Measurements from ENCODE around the gene CCDC61. TPM values are rescaled to one million over a fixed set of nuclear protein-coding genes. Genes with fewer than 3 reads are reported as not detected.

Gene CCDC61
- total RNA-seq, 4 donors from 2014 or later = 7.4 to 16.5 (median 10.8) TPM

DNA sequence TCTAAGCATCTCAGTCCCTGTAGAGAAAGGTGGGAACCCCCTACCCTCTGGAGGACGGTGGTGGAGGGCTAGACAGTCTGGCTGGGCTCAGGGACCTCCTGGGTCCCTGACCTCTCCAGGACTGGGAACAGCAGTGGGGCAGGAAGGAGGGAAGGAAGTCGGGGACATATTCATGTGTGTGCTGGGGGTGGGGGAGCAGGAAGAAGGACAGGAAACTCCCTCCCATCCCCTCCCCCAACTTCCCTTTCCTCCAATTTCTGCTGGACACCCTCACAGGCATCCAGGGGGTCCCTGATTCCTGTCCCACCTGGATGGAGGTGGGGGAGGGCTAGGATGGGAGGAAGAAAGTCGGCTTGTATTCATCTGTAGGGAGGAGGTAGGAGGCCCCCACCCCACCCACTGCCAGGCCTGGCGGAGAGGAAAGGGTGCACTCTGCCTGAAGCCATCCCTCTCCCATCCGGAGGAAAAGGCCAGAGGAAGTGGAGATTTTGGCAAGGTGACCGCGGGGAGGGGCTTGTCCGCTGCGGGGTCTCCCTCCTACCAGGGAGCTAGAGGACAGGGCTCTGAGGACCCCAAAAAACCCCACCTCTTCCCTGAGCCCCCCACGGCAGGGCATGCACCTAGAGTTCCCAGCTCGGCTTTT lies 23.9 kb upstream of the CCDC61 start:
- Histone ChIP-seq H3K4me3 (no peak overlapping the region), H3K9me3 (peaks cover 0 to 5% (median 0%) of the 10 kb centered on the region in 4 donors), H3K4me1 (peaks cover 0 to 6% (median 0%) of the 10 kb centered on the region in 4 donors), H3K27ac (peak overlapping the region in 1 of 4 donors; percentile 39), H3K36me3 (no peaks in the 10 kb centered on the region), H3K27me3 (peaks cover 0 to 31% of the 10 kb centered on the region in 2 donors)
- DNase-seq = no peak
- TF ChIP-seq, protein P1, sequence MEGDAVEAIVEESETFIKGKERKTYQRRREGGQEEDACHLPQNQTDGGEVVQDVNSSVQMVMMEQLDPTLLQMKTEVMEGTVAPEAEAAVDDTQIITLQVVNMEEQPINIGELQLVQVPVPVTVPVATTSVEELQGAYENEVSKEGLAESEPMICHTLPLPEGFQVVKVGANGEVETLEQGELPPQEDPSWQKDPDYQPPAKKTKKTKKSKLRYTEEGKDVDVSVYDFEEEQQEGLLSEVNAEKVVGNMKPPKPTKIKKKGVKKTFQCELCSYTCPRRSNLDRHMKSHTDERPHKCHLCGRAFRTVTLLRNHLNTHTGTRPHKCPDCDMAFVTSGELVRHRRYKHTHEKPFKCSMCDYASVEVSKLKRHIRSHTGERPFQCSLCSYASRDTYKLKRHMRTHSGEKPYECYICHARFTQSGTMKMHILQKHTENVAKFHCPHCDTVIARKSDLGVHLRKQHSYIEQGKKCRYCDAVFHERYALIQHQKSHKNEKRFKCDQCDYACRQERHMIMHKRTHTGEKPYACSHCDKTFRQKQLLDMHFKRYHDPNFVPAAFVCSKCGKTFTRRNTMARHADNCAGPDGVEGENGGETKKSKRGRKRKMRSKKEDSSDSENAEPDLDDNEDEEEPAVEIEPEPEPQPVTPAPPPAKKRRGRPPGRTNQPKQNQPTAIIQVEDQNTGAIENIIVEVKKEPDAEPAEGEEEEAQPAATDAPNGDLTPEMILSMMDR (IDR thresholded peaks at IDR 0.05) = no peak
- TF ChIP-seq POLR2A (IDR thresholded peaks at IDR 0.05) = no peak

DNA sequence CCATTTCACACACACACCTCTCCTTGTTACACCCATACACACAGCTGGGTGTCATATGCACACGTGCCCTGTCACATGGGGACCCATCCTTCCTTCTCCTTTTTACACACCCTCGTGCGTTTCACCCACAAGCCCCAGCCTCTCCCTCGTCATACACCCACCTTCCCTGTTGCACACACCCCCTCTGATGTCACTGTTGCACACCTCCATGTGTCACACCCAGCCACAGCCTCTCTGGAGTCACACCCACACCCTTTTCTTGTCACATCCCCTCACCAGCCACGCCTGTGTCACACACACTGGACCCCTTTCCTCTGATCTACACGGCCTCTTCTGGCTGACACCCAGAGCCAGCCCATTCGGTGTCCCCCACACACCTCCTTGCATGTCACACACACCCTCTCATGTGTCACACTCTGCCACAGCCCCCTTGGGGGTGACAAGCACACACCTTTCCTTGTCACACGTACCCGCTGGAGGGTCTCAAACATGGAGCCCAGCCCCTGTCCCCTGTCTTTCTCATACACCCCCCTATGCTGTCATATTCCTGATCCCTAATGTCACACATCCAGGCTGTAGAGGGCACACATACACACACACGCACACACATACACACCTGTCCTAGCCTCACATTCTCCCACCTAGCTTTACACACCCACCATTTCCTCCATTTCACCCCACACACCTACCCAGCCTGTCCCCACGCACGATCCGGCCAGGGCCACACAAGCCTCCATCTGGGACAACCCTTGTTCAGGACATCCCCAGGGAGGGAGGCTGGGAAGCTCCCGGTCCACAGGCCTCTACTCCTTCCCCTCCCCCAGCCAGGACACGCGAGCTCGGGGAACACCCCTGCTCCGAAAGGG lies 23.0 kb upstream of the CCDC61 start:
- DNase-seq = no peak
- peak overlapping the region in 2 of 4 donors; percentile 36 to 43 for H3K4me3 ChIP-seq
- H3K4me1 ChIP-seq = peaks cover 0 to 6% (median 0%) of the 10 kb centered on the region in 4 donors
- H3K36me3 ChIP-seq = no peaks in the 10 kb centered on the region
- peaks cover 0 to 31% of the 10 kb centered on the region in 2 donors for H3K27me3 ChIP-seq
- TF ChIP-seq, protein P1 (IDR thresholded peaks at IDR 0.05) = no peak
- no peak for TF ChIP-seq POLR2A (IDR thresholded peaks at IDR 0.05)
- peaks cover 0 to 5% (median 0%) of the 10 kb centered on the region in 4 donors for H3K9me3 ChIP-seq
- H3K27ac ChIP-seq = peak overlapping the region in 2 of 4 donors; percentile 18 to 39

DNA sequence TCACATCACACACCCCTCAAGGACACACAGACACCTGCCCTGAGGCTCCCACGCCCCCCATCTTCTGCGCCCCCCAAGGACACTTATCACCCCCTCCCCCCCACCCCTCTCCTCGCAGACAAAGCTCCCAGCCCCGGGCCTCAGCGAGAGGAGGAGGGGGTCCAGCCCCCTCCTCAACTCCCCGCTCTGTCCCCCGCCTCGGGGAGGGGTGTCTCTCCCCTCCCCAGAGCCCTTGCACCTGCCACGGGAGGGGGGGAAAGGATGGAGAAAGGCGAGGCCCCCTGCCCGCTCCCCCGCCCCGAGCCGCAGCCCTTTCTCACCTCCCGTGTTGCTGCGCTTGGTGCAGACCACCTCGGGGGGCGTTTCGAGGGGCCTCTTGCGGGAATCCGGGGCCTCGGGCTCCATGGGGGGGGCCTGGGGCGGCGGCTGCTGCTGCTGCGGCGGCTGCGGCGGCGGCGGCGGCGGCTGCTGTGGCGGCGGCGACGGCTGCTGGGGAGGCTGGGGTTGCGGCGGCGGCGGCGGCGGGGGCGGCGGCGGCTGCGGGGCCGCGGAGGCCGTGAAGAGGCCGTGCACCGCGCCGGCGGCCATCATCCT lies 22.2 kb upstream of the CCDC61 start:
- Histone ChIP-seq H3K9me3 (peaks cover 0 to 5% (median 0%) of the 10 kb centered on the region in 4 donors), H3K36me3 (no peaks in the 10 kb centered on the region), H3K4me3 (peak overlapping the region in 2 of 4 donors; percentile 36 to 43), H3K27ac (peak overlapping the region in 2 of 4 donors; percentile 18 to 30), H3K27me3 (peaks cover 0 to 31% of the 10 kb centered on the region in 2 donors), H3K4me1 (peaks cover 0 to 6% (median 0%) of the 10 kb centered on the region in 4 donors)
- TF ChIP-seq, protein P1 (IDR thresholded peaks at IDR 0.05) = no peak
- TF ChIP-seq POLR2A (IDR thresholded peaks at IDR 0.05) = no peak
- no peak for DNase-seq

DNA sequence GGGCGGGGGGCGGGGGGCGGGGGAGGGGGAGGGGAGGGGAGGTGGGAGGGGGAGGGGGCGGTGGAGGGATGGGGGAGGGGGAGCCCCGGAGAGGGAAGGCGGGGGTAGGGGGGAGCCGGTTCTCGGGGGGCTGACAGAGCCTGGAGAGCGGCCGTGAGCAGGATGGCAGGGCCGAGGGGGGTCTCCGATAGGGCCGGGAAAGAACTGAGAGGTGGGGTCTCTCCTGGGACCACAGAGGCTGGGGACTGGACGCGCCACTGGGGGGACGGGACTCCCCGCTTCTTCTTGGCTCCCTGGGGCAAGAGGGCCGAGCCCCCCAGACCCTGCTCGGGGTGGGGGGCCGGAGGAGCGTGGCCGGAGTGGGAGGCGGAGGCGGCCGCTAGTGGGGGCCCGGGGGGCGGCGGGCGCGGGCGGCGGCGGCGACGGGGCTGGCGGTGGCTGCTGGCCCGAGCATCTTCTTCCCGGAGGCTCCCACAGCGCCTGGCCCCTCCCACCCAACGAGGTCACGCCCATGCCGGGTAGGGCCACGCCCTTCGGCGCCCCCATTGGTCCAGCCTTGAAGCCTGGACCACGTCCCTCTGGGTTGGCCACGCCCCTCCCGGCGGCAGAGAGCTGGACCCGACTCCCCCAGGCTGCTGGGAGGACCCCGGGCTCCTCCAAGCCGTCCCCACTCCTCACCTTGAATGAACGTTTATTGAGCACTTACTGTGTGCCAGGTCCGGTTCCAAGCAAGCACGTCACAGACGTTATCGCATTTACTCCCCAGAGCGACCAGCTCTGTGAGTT lies 21.5 kb upstream of the CCDC61 start, which contains the start of gene NOVA2:
TSS of gene NOVA2 (minus strand) at position 313 of the 786 bp plus-strand sequence. CDS start 514 bp downstream, outside the sequence.
- H3K36me3 ChIP-seq = no peaks in the 10 kb centered on the region
- TF ChIP-seq, protein P1 (IDR thresholded peaks at IDR 0.05) = no peak
- H3K9me3 ChIP-seq = peaks cover 0 to 5% (median 0%) of the 10 kb centered on the region in 4 donors
- H3K4me3 ChIP-seq = peak within 1 kb of the TSS in 3 of 4 donors; percentile 20 to 43 (median 39)
- peak in 2 of 3 donors; percentile 62 to 63 for DNase-seq
- H3K27ac ChIP-seq = peak within 1 kb of the TSS in 2 of 4 donors; percentile 28 to 30
- peaks cover 0 to 31% of the 10 kb centered on the region in 2 donors for H3K27me3 ChIP-seq
- peaks cover 0 to 6% (median 0%) of the 10 kb centered on the region in 4 donors for H3K4me1 ChIP-seq

Measured in Peyer's patch (tissue), 4 donors.